ENCODE results near the gene RDH5.
A peak's percentile ranks its signal among the peaks of the same experiment; 100 is the strongest.

RDH5 gene

DNA sequence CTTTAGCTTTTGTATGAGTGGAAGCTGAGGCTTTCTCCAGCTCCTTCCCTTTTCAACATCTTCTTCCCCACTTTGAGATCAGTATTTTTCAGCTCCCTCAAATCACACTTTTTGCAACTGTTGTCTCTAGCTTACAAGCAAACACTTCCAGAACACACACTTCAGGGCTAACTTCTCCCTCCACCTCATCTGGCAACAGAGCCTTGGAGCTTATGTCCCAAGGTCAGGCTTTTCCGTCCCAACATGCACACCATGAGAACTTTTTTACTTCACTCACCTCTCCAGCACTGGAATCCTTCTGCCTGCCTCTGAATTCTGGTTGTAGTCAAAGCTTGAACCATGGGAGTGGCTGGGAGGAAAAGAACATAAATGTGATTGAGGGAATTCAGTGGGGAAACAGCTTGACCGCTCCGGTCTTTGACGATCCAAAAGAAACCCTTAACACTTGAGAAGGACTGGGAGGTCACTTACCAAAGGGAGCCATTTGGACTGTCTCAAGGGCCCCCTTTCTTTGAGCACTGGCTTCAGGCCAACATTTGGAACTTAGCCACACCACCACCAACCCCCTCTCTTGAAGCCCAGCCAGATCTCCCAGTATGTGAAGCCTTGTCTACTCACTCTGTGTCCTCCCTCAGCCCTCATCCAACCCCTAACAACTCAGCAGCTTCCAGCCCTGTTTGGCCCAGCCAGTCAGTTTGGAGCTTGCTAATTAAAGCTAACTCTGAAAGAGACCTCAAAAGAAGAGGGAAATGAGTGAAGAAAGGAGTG lies 8.2 kb upstream of the RDH5 start:
- POLR2A ChIA-PET: interaction anchor here (1.2 to 1.7 kb wide), 3 partner anchors 9 to 17 kb away, joined by 3 to 6 read pairs (median 4); partner anchors contain the start of gene CD63
- no peak for DNase-seq (ENCODE audit: extremely low spot score)
- no peak for TF ChIP-seq L3MBTL2 (conservative IDR thresholded peaks at IDR 0.05)
- TF ChIP-seq ELF4 (IDR thresholded peaks at IDR 0.05): no peak
- TF ChIP-seq ZNF384 (IDR thresholded peaks at IDR 0.05): no peak
- no peak for TF ChIP-seq LEF1 (IDR thresholded peaks at IDR 0.05; ENCODE audit: borderline replicate concordance)
- TF ChIP-seq BHLHE40 (IDR thresholded peaks at IDR 0.05; ENCODE audit: borderline replicate concordance): no peak
- CTCF ChIA-PET: no interaction called here

DNA sequence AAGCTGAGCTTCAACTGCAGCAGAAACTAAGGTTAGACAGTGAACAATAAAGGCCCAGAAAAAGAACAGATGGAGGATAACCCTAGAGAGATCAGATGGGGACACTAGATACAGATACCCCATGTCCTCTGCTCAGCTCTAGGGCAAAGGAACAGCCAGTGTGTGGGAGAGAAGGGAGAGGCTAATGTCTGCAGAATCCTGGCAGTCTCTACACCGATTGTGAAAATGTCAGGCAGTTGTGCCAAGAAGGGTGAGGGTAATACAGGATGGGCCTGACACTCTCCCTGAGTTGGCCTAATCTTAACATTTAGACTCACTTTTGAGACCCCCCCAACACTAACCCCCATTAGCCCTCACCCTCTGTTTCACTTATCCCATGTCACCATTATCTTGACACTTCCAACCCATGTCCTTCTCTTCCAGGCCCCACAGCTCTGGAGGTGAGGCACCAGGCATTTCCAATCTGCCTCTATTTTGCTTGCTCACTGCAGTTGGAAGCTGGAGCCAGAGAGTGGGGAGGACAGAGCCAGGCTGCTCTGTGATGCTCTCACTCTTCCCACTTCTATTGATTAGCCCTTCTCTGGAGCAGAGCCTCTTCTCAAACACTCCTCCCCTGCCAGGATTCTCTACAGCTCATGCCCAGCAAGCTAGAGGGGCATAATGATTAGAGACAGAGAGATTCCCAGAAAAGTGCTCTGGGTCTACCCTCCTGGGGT lies 7.3 kb upstream of the RDH5 start:
- TF ChIP-seq LEF1 (IDR thresholded peaks at IDR 0.05; ENCODE audit: borderline replicate concordance) (no peak), HDGF (IDR thresholded peaks at IDR 0.05; ENCODE audit: borderline replicate concordance) (no peak), TARDBP (IDR thresholded peaks at IDR 0.05) (no peak), BHLHE40 (IDR thresholded peaks at IDR 0.05; ENCODE audit: borderline replicate concordance) (no peak), NFRKB (IDR thresholded peaks at IDR 0.05) (no peak), ELF4 (IDR thresholded peaks at IDR 0.05) (no peak), ARNT (IDR thresholded peaks at IDR 0.05) (no peak), FOXA1 (IDR thresholded peaks at IDR 0.05) (no peak), FOXM1 (IDR thresholded peaks at IDR 0.05; ENCODE audit: borderline replicate concordance) (no peak), SUZ12 (IDR thresholded peaks at IDR 0.05) (no peak), FOXK2 (IDR thresholded peaks at IDR 0.05) (no peak), CTBP1 (IDR thresholded peaks at IDR 0.05; ENCODE audit: borderline replicate concordance) (no peak), SP1 (IDR thresholded peaks at IDR 0.05) (no peak), L3MBTL2 (conservative IDR thresholded peaks at IDR 0.05) (no peak), ZNF384 (IDR thresholded peaks at IDR 0.05) (no peak)
- TF ChIP-seq, protein P1, sequence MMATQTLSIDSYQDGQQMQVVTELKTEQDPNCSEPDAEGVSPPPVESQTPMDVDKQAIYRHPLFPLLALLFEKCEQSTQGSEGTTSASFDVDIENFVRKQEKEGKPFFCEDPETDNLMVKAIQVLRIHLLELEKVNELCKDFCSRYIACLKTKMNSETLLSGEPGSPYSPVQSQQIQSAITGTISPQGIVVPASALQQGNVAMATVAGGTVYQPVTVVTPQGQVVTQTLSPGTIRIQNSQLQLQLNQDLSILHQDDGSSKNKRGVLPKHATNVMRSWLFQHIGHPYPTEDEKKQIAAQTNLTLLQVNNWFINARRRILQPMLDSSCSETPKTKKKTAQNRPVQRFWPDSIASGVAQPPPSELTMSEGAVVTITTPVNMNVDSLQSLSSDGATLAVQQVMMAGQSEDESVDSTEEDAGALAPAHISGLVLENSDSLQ (IDR thresholded peaks at IDR 0.05): no peak
- POLR2A ChIA-PET: interaction anchor here (1.7 kb wide), 1 partner anchor 8 kb away, joined by 4 read pairs; no protein-coding TSS in a partner anchor

DNA sequence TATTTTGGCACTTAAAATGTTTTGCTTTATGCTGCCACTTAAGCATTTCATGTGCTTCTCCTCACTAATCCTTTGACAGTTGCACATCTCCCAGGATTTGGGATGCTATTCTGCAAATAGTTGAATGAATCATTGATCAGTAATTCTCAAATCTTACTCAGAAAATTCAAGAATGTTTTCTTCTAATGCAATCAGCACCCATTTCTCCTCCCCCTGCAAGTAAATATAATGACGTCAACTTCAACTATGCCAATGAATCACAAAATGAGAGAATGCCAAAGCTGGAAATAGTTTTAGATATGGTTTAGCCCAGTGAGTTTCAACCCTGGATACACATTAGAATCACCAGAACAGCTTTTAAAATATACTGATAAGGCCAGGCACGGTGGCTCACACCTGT lies 6.5 kb upstream of the RDH5 start:
- DNase-seq (ENCODE audit: extremely low spot score): no peak
- ChIA-PET CTCF (no interaction called here), POLR2A (no interaction called here)
- TF ChIP-seq NFRKB (IDR thresholded peaks at IDR 0.05): no peak
- TF ChIP-seq TARDBP (IDR thresholded peaks at IDR 0.05): no peak
- no peak for TF ChIP-seq FOXK2 (IDR thresholded peaks at IDR 0.05)
- TF ChIP-seq SUZ12 (IDR thresholded peaks at IDR 0.05): no peak

More for the DNA sequence above, 7.3 kb upstream of the RDH5 start:
- DNase-seq (ENCODE audit: extremely low spot score): no peak
- CTCF ChIA-PET: interaction anchor here (0.5 kb wide), 1 partner anchor 54 kb away, joined by 3 read pairs; no protein-coding TSS in a partner anchor

DNA sequence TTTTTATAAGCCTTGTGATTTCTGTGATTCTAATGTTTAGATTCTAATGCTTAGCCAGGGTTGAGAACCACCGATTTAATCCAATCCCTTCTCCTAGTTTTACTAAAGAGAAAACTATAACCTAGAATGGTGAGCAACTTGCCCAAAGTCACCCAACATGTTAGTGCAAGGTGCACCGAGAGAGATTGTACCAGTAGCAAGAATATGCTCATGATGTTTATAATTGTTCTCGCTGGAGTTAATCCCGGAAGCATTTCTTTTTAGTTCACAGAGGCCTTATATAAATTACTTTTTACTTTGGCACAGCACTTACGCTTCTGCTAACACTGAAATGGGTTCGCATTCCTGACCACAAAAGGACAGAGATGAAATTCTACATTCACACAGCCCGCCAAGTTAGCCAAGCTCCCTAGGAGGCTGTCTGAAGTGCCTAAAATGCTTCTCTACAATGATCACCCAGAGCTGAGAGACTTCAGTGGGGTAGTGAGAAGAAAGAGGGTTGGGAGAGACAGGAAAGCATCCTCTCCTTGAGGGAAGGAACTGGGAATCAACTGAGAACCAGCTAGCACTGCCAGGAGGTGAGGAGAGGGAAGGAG lies 4.9 kb upstream of the RDH5 start:
- no peak for DNase-seq (ENCODE audit: extremely low spot score)
- ChIA-PET CTCF (interaction anchor here (0.7 to 3.7 kb wide), 4 partner anchors 9 to 22 kb away, joined by 6 to 17 read pairs (median 8); no protein-coding TSS in a partner anchor), POLR2A (interaction anchor here (0.7 to 5.4 kb wide), 11 partner anchors 9 to 114 kb away, joined by 3 to 30 read pairs (median 3); partner anchors contain the start of genes CD63 and DNAJC14)
- no peak for TF ChIP-seq SP1 (IDR thresholded peaks at IDR 0.05)
- TF ChIP-seq ZNF384 (IDR thresholded peaks at IDR 0.05): no peak

DNA sequence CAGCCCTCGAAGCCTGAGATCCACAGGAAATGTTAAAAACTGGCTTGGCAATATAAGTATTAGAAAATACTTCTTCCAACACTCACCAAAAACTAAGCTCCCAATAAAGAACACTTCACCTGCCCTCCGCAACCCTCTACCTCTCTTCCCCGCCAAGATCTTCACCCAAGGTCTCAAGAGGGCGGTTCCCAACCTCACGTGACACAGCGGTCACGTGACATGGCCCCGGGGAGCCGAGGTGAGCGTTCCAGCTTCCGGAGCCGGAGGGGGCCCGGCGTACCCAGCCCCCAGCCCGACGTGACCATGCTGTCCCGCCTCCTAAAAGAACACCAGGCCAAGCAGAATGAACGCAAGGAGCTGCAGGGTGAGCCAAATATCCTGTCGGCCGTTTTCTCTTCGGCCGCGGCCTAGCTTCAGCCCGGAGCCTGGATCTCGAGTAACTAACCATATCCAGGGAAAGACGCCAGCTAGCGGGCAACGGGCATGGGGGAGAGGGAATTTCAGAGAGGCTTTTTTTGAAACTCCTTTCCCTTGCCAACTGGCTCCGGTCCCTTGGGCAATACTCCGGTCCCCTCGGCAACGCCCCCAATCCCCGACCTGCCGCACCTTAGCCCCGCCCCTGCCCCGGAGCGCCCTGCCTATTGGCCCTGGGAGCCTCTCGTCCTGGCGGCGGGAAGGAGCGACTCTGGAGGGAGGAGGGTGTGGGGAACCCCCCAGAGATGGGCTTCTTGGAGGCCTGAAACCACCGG lies 4.2 kb upstream of the RDH5 start, which contains the start of gene BLOC1S1:
Gene BLOC1S1 (plus strand): TSS at position 214 of the 749 bp plus-strand sequence. CDS start 6 bp downstream, at position 220.
- CTCF ChIA-PET: interaction anchor here (1.6 to 3.7 kb wide), 3 partner anchors 9 to 22 kb away, joined by 6 to 17 read pairs (median 10); no protein-coding TSS in a partner anchor

More for the DNA sequence above, 4.2 kb upstream of the RDH5 start, which contains the start of gene BLOC1S1:
- no peak for TF ChIP-seq TARDBP (IDR thresholded peaks at IDR 0.05)
- TF ChIP-seq ARNT (IDR thresholded peaks at IDR 0.05): peak; percentile 46; the same call in 1 of the 2 replicates
- no peak for TF ChIP-seq LEF1 (IDR thresholded peaks at IDR 0.05; ENCODE audit: borderline replicate concordance)
- TF ChIP-seq HDGF (IDR thresholded peaks at IDR 0.05; ENCODE audit: borderline replicate concordance): no peak
- TF ChIP-seq, protein P1 (IDR thresholded peaks at IDR 0.05): no peak
- TF ChIP-seq BHLHE40 (IDR thresholded peaks at IDR 0.05; ENCODE audit: borderline replicate concordance): no peak
- no peak for TF ChIP-seq FOXA1 (IDR thresholded peaks at IDR 0.05)
- TF ChIP-seq NFRKB (IDR thresholded peaks at IDR 0.05): peak; percentile 55; the same call in 1 of the 2 replicates
- no peak for TF ChIP-seq SUZ12 (IDR thresholded peaks at IDR 0.05)
- TF ChIP-seq ELF4 (IDR thresholded peaks at IDR 0.05): peak; percentile 55
- TF ChIP-seq FOXK2 (IDR thresholded peaks at IDR 0.05): no peak
- TF ChIP-seq L3MBTL2 (conservative IDR thresholded peaks at IDR 0.05): peak; percentile 91
- TF ChIP-seq SP1 (IDR thresholded peaks at IDR 0.05): no peak
- peak; percentile 82; the same call in 1 of the 2 replicates for TF ChIP-seq FOXM1 (IDR thresholded peaks at IDR 0.05; ENCODE audit: borderline replicate concordance)
- TF ChIP-seq ZNF384 (IDR thresholded peaks at IDR 0.05): no peak
- no peak for TF ChIP-seq CTBP1 (IDR thresholded peaks at IDR 0.05; ENCODE audit: borderline replicate concordance)
- POLR2A ChIA-PET: interaction anchor here (0.7 to 5.4 kb wide), 12 partner anchors 9 to 114 kb away, joined by 3 to 30 read pairs (median 3); partner anchors contain the start of genes CD63 and DNAJC14
- peak; percentile 92 for DNase-seq (ENCODE audit: extremely low spot score)

All from HEK293T (cell line).